KOPT-K1 (cell line): ENCODE data around the gene ASAP2.

Experiments used
- H3K27ac ChIP-seq: fragments of 200-600 bp; sonication (generic); 2 replicates; pipeline ENCODE4 v1.5.1; 2016; ENCODE audit warnings: antibody characterized with exemption, mild to moderate bottlenecking, low read depth, low read length; ENCODE audit not compliant: poor library complexity, severe bottlenecking
- H3K36me3 ChIP-seq: fragments of 200-600 bp; sonication (generic); 2 replicates; pipeline ENCODE4 v1.5.1; 2017; ENCODE audit warnings: antibody characterized with exemption, mild to moderate bottlenecking, low read length, moderate library complexity; ENCODE audit not compliant: insufficient read depth
- H3K9me3 ChIP-seq: fragments of 200-600 bp; sonication (generic); 2 replicates; pipeline ENCODE4 v1.5.1; 2017; ENCODE audit warnings: antibody characterized with exemption, low read length, mild to moderate bottlenecking; ENCODE audit not compliant: insufficient read depth, poor library complexity, severe bottlenecking

The ASAP2 gene

DNA sequence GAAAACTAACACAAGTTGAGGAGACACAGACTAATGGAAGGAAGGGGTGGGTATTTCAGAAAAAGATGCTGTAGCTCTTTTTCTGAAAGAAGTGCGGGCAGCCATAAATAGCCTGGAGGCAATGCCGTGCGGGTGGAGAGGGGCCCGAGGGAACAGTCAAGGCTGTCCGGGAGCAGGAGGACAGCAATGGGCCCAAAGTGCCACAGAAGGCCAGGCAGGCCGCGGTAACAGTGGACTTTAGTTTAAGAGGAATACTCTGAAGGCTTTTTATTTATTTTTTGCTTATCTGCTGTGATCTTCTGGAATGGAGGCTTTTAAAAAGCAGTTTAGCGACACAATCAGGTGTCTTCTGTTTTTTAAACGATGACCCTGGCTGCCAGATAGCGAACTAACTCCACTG, 213.9 kb downstream of the ASAP2 start:
- H3K27ac ChIP-seq = no peak overlapping the region
- no peaks in the 10 kb centered on the region for H3K9me3 ChIP-seq
- H3K36me3 ChIP-seq = peaks cover 35% of the 10 kb centered on the region

DNA sequence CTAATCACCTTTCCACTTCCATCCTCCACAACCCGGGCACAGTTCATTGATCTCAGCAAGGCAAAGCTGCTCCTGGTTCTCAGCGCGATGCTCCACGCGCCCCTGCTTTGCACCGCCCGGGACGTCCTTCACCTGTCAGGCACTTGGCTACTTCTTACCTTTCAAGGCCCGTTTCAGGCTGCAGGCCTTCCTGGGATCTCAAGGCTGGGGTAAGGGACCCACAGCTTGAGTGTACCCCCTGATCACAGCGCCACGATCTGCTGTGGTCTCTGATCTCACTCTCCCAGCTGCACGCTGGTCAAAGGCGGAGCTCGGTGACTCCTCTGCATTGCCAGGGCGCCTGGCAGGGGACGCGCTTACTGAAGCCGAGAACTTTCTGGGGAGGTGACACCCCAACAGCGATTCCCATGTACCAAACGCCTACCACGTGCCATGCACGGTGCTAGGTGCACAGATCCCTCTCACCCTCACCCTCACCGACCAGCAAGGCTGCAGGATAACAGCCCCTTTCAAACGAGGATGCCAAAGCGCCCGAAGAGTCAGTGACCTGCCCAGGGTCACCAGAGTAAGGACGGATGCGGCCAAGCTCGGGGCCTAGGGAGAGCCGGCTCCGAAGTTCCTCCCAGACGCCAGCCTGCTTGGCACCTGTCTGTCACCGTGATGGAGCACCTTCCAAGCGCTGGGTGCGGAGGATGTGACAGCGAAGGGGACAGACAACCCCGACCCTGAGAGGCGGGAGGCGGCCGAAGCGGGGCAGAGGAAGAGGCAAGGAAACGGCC, 215.9 kb downstream of the ASAP2 start:
- Histone ChIP-seq H3K9me3 (no peaks in the 10 kb centered on the region), H3K27ac (peak overlapping the region; percentile 79), H3K36me3 (peaks cover 15% of the 10 kb centered on the region)

DNA sequence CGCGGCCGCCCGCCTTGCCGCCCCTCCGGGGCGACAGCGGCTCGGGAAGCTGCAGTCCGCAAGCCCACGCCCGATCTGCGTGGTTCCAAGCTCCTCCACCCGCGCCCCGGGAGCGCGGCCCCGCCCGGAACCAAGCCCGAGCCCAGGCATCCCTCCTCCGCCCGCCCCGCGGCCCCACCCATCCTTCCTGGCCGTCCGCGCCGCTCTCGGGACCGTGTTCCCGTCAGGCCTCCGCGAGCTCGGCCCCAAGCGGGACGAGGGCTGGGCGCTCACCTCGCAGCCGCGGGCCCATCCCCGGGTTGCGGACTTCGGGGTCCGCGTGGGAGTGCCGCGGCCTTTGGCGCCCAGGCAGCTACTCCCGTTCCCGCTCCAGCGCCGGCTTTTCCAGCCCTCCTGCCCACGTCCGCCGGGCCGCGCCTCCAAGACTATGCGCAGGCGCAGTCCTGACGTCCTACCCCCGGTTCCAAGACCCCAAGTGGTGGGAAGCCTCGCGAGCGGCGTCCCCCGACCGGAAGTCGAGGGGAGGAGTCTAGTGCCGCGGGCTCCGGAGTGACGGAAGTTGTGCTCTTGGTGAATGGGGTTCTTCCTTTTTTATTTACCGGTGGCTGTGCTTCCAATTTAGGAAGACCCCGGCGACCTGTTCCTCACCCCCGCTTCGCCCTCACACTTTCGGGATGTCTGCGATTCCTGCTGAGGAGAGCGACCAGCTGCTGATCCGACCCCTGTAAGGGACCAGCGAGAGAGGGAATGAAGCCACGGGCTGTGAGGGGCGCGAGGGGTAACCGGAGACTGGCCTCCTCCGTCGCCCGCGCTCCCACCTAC, 216.7 kb downstream of the ASAP2 start, which contains the start of the genes CPSF3 and ITGB1BP1:
Gene CPSF3, plus strand, starts transcription at position 555 of the 822 bp plus-strand sequence. Its CDS starts 120 bp downstream, at position 675.
Gene ITGB1BP1, minus strand, starts transcription at position 429 of the 822 bp plus-strand sequence. CDS start 4,831 bp downstream, outside the sequence.
- Histone ChIP-seq H3K27ac (peak within 1 kb of the TSS; percentile 79), H3K9me3 (no peaks in the 10 kb centered on the region), H3K36me3 (peaks cover 7% of the 10 kb centered on the region)

DNA sequence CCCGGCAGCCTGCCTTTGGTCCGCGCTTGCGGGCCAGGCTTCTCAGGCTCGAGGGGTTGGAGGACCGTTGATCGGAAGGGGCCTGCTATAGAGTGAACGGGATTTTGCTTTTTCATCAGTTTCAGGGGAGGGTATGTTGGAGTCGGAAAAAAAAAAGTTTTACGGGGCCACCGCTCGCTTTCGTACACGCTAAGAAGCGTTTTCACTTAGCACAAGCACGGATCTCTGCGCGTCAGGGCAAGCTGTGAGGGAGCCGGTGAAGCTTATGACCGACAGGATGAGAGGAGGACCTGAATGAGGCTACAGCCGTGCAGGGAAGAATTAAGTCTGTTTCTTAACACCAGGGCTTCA, 217.3 kb downstream of the ASAP2 start:
- Histone ChIP-seq H3K9me3 (no peaks in the 10 kb centered on the region), H3K36me3 (peaks cover 7% of the 10 kb centered on the region), H3K27ac (peak overlapping the region; percentile 79)

DNA sequence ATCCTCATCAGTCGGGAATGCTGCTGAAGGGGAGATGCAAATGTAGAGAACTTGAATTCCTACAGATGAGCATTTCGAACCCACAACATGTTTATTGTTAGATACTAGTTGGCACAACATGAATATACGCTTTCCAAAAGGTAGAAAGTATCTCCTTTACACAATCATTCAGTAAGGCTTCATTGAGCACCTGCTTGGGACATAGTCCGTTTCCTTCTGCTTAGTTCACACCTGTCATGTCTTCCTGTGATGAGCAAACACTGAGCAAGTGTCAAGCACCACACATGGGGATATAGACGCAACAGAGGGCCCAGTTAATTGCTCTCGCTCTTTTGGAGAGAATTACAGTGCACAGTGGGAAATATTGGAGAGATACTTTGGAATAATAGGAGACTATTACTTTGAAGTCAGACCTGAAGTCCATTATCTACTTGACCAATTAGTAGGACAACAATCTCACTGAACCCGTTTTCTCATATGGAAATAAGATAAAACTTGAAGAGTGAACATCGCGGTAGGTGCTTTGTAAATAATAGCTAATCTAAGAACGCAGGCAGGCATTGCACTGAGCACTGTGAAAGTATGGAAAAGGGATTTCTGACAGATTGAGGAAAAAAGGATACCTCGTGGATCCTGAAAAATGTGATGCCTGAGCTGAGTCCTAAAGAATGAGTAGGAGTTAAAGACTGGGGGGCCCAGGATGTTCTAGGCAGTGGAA, 218.0 kb downstream of the ASAP2 start:
- Histone ChIP-seq H3K27ac (peak overlapping the region; percentile 79), H3K9me3 (no peaks in the 10 kb centered on the region), H3K36me3 (peaks cover 11% of the 10 kb centered on the region)

DNA sequence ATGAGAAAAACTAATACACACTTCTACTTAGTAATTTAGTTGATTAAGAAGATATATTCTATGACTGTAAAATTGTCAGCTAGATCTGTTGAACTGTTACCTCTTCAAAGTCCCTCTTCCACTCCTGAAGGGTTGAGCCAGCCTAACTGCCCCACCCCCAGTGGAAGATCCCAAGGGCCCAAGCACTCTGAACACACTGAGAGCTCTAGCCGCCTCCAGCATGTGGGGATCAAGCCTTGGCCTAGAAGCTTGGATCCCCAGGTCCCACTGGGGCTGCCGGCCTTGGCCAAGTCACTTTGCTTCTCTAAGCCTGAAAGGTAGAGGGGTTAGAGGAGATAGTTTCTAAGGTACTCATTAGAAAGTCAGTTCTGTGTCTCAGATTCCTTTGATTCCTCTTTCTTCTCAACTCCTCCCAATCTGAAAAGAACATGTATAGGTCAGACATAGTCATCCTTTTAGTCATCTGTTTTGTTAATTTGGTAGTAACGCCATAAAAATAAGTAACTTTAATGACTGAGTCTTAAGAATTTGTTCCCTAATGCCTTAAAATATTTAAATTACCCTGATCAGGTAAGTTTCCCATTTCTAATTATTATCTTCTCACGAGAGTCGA, 222.5 kb downstream of the ASAP2 start:
- peaks cover 56% of the 10 kb centered on the region for H3K36me3 ChIP-seq
- H3K9me3 ChIP-seq = no peaks in the 10 kb centered on the region
- H3K27ac ChIP-seq = no peak overlapping the region

DNA sequence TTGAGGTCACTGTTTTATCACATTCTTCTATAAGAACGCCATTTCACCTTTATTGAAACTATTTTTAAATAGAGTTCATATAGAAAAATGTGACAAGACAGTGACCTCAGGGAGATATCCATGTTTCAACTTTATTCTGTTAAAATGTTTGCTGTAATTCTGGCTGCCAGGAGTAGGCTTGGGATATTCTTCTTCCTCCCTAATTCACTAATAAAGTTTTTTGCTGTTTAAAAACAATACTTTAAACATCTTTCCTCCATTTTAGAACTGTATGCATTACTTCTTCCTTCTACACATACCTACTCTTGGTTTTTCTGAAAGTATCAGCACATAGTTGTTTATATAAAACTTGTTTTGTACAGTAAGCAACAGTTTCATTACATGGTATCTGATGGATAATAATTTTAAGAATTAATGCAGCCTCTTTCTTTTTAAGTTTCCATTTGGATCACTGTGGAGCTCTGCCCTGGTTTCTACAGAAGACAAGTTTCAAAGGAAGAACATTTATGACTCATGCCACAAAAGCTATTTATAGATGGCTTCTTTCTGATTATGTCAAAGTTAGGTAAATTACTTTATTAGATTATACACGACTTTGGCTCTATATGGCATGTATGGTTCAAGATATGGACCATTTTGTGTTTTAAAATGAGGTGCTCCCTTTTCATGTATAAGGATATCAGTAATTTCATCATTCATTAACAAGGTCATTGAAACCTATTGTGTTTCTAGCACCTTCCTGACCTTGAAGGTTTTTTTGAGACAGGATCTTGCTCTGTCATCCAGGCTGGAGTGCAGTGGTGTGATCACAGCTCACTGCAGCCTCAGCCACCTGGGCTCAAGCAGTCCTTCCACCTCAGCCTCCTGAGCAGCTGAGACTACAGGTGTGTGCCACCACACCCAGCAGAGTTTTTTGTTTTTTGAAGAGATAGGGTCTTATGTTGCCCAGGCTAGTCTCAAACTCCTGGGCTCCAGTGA, 224.0 kb downstream of the ASAP2 start:
- peaks cover 71% of the 10 kb centered on the region for H3K36me3 ChIP-seq

DNA sequence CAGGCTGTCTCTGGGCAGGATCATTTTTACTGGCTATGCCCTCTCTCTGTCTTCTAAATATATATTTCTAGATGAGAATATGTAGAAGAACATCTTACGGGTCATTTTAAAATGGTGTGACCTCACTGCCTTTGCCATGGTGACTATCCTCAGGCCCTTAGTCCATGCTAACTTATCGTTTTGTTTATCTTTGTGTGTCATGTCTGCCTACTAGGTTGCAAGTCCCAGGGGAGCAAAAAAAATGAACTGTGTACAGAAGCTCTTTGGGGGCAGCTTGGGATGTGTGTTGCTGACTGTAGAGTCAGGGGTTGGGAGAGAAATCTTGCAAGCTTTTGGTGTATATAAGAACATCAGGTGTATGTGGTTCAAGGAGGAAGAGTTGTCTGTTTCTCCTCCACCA, 227.9 kb downstream of the ASAP2 start:
- Histone ChIP-seq H3K36me3 (peaks cover 98% of the 10 kb centered on the region), H3K27ac (no peak overlapping the region), H3K9me3 (no peaks in the 10 kb centered on the region)

More for the DNA sequence above, 224.0 kb downstream of the ASAP2 start:
- H3K9me3 ChIP-seq = no peaks in the 10 kb centered on the region
- no peak overlapping the region for H3K27ac ChIP-seq

DNA sequence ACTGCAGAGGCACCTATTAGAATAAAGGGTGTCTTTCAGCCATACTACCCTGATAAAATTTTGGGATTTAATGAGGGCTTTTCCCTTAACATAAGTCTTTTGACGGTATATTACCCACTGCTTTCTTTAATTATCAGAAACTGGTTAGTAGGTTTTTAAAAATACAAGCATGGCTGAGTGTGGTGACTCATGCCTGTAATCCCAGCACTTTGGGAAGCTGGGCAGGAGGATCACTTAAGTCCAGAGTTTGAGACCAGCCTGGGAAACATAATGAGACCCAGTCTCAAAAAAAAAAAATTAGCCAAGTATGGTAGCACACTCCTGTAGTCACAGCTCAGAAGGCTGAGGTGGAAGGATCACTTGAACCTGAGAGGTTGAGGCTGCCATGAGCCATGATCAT, 232.9 kb downstream of the ASAP2 start:
- Histone ChIP-seq H3K9me3 (no peaks in the 10 kb centered on the region), H3K27ac (no peak overlapping the region), H3K36me3 (peaks cover 96% of the 10 kb centered on the region)

DNA sequence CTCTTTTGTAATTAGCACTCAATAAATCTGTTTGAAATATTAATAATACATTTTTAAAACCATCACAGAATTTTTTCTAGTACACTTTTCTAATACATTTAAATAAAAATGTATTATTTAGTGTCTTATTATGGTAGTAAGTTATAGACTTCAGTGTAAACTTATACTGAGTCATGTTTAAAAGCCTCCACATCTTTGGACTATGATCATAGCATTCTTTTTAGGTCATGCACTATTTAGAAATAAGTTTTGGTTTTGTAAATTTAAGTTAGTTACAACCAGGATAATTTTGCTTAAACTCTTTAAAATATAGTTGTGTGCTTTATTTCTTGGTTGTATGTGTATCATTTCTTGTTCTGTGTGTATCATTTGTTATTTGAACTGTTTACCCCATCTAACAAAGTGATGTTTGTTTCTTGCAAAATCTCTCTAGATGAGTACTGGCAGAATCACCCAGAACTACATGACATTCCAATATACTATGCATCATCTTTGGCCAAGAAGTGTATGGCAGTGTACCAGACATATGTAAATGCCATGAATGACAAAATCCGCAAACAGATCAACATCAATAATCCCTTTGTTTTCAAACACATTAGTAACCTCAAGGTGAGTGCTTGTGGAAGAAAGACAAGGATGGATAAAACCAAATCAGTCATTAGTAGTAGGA, 233.6 kb downstream of the ASAP2 start:
- H3K36me3 ChIP-seq = peaks cover 96% of the 10 kb centered on the region
- H3K27ac ChIP-seq = no peak overlapping the region
- no peaks in the 10 kb centered on the region for H3K9me3 ChIP-seq

DNA sequence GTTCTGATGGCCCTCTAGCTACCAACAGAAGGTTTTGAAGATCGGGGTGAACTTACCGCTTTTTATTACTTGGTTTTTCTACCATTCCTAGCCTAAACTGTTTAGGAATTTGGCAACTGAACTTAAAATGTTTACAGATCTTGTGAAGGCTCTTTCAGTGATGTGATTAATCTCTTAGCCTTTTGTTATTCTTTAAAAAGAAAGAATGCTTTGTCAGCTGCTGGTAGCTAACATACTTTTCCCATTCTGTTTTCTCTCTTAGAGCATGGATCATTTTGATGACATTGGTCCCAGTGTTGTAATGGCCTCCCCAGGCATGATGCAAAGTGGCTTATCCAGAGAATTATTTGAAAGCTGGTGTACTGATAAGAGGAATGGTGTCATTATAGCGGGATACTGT, 234.9 kb downstream of the ASAP2 start:
- Histone ChIP-seq H3K9me3 (no peaks in the 10 kb centered on the region), H3K36me3 (peaks cover 92% of the 10 kb centered on the region), H3K27ac (no peak overlapping the region)

DNA sequence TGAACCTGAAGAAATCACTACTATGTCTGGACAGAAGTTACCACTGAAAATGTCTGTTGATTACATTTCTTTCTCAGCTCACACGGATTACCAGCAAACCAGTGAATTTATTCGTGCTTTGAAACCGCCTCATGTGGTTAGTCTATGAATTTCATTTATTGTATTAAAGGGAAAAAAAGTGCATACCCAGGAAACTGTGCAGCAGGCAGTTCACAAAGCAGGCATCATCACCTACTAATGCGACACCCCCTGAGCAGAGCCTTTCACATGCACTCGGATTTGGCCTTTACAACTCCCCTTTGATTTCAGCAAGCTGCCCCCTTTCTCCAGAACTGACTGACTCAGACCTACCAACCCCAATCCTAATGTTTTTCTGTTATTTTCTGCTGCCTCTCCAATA, 236.9 kb downstream of the ASAP2 start:
- Histone ChIP-seq H3K9me3 (no peaks in the 10 kb centered on the region), H3K36me3 (peaks cover 89% of the 10 kb centered on the region), H3K27ac (no peak overlapping the region)

DNA sequence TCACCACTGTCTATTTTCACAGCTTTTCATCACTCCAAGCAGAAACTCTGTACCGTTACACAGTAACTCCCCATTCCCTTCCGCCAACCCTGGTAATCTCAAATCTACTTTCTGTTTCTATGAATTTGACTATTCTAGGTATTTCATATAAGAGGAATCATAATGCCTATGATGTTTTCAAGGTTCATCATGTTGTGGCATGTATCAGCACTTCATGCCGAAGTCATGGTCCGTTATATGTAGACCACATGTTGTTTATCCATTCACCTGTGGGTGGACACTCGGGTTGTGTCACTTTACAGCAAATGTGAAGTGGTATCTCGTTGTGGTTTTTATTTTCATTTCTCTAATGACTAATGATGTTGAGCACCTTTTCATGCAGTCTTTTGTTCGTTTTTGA, 238.5 kb downstream of the ASAP2 start:
- Histone ChIP-seq H3K27ac (no peak overlapping the region), H3K9me3 (no peaks in the 10 kb centered on the region), H3K36me3 (peaks cover 87% of the 10 kb centered on the region)
